ENCODE data around the gene SCFD2.
"Not testable (repeated sequence)": the region's sequence is repeated elsewhere in the genome, so short reads cannot be mapped to it uniquely, and the experiment has no call there.

SCFD2 gene

GRCh38 chr4:53050361-53050774, 315.5 kb downstream of the SCFD2 start:
- DNase-seq (ENCODE audit: low spot score) = no peak

- no peak for DNase-seq (ENCODE audit: low spot score)
Observed at GRCh38 chr4:53049528-53049927, 316.3 kb downstream of the SCFD2 start.

- no peak for DNase-seq (ENCODE audit: low spot score)
Observed at GRCh38 chr4:53044651-53044960, 321.3 kb downstream of the SCFD2 start.

GRCh38 chr4:53043891-53044650, 321.8 kb downstream of the SCFD2 start:
- no peak for DNase-seq (ENCODE audit: low spot score)

GRCh38 chr4:53043055-53043454, 322.8 kb downstream of the SCFD2 start:
- no peak for DNase-seq (ENCODE audit: low spot score)

- DNase-seq (ENCODE audit: low spot score) = no peak
Observed at GRCh38 chr4:53040851-53041250, 325.0 kb downstream of the SCFD2 start.

GRCh38 chr4:53040459-53040815, 325.4 kb downstream of the SCFD2 start:
- no peak for DNase-seq (ENCODE audit: low spot score)

GRCh38 chr4:53039741-53040458, 326.0 kb downstream of the SCFD2 start:
- no peak for DNase-seq (ENCODE audit: low spot score)

- no peak for DNase-seq (ENCODE audit: low spot score)
Observed at GRCh38 chr4:53037892-53038291, 328.0 kb downstream of the SCFD2 start.

- DNase-seq (ENCODE audit: low spot score) = not testable (repeated sequence)
Observed at GRCh38 chr4:53032908-53033307, 333.0 kb downstream of the SCFD2 start.

GRCh38 chr4:53026233-53026632, 339.6 kb downstream of the SCFD2 start:
- DNase-seq (ENCODE audit: low spot score) = no peak

- no peak for DNase-seq (ENCODE audit: low spot score)
Observed at GRCh38 chr4:53023677-53024299, 342.1 kb downstream of the SCFD2 start.

GRCh38 chr4:53022513-53023100, 343.3 kb downstream of the SCFD2 start:
- no peak for DNase-seq (ENCODE audit: low spot score)

GRCh38 chr4:53021754-53022512, 343.9 kb downstream of the SCFD2 start:
- DNase-seq (ENCODE audit: low spot score) = no peak

GRCh38 chr4:53019485-53020382, 346.1 kb downstream of the SCFD2 start:
- DNase-seq (ENCODE audit: low spot score) = no peak

- DNase-seq (ENCODE audit: low spot score) = no peak
Observed at GRCh38 chr4:53018471-53018870, 347.4 kb downstream of the SCFD2 start.

- DNase-seq (ENCODE audit: low spot score) = no peak
Observed at GRCh38 chr4:53016099-53016820, 349.6 kb downstream of the SCFD2 start.

- DNase-seq (ENCODE audit: low spot score) = no peak
Observed at GRCh38 chr4:53015681-53016080, 350.2 kb downstream of the SCFD2 start.

GRCh38 chr4:53014881-53015280, 351.0 kb downstream of the SCFD2 start:
- DNase-seq (ENCODE audit: low spot score) = no peak

Data from CD4-positive, alpha-beta T cell treated with Interleukin-15 for 4 hours (primary cell).